H1 (cell line): ENCODE measurements around the gene TK2. TPM values are rescaled to one million over a fixed set of nuclear protein-coding genes. Genes with fewer than 3 reads are reported as not detected.

Source experiments
- CTCF ChIA-PET: fragments of 300-600 bp; sonication (Branson Sonifier 250); formaldehyde crosslinking; loops from one replicate; lab custom pipeline; 2021; ENCODE audit not compliant: partially characterized antibody; lab: Charles Lee
- POLR2A ChIA-PET: fragments of 300-600 bp; sonication (Branson Sonifier 250); formaldehyde crosslinking; loops from one replicate; lab custom pipeline; 2021; ENCODE audit warnings: inconsistent platforms; ENCODE audit not compliant: partially characterized antibody; lab: Charles Lee
- DNase-seq, 2 experiments: peaks; one replicate each; pipeline versions ENCODE4 v3.0.0 to v3.0.0-alpha.2; 2010 to 2022; ENCODE audit warnings: low spot score in 2 of 2, low read depth in 1 of 2, mixed read lengths in 1 of 2
- FAIRE-seq: peaks from 2 replicates; lab custom pipeline; 2011; peaks lifted over from hg19 to GRCh38; lab: Jason Lieb, UNC
- H2AFZ ChIP-seq: 2 replicates; pipeline ENCODE4 v1.8.1; 2012; ENCODE audit warnings: low read length, inconsistent platforms
- H2AK5ac ChIP-seq: 2 replicates; pipeline ENCODE4 v1.6.1; 2013; ENCODE audit warnings: low read depth, low read length
- H2BK120ac ChIP-seq: replicated peaks from 2 replicates; pipeline ENCODE3; 2013; ENCODE audit warnings: low read depth, low read length, inconsistent platforms
- H2BK12ac ChIP-seq: 2 replicates; pipeline ENCODE4 v1.6.1; 2013; ENCODE audit warnings: low read depth, low read length
- H2BK15ac ChIP-seq: 2 replicates; pipeline ENCODE4 v1.6.1; 2013; ENCODE audit warnings: low read length
- H2BK20ac ChIP-seq: 2 replicates; pipeline ENCODE4 v1.6.1; 2013; ENCODE audit warnings: low read length
- H2BK5ac ChIP-seq: 2 replicates; pipeline ENCODE4 v1.6.1; 2013; ENCODE audit warnings: low read depth, low read length
- H3K14ac ChIP-seq: 2 replicates; pipeline ENCODE4 v1.6.1; 2013; ENCODE audit warnings: inconsistent platforms; ENCODE audit not compliant: insufficient read length
- H3K18ac ChIP-seq: 2 replicates; pipeline ENCODE4 v1.6.1; 2013; ENCODE audit warnings: low read length; ENCODE audit errors: extremely low read depth
- H3K23ac ChIP-seq: 2 replicates; pipeline ENCODE4 v1.6.1; 2013; ENCODE audit warnings: inconsistent platforms; ENCODE audit not compliant: insufficient read length
- H3K23me2 ChIP-seq: 2 replicates; pipeline ENCODE4 v1.6.1; 2013; ENCODE audit warnings: low read depth, low read length
- H3K27ac ChIP-seq: 2 replicates; pipeline ENCODE4 v1.6.1; 2011; ENCODE audit warnings: low read depth, low read length, inconsistent platforms
- H3K27me3 ChIP-seq, 4 experiments: replicated peaks in 1 of 4; 1 replicate in 1 of 4; 2 replicates in 3 of 4; pipeline versions ENCODE4 v1.6.1 to v1.8.1; 2011 to 2013; ENCODE audit warnings: low read length in 3 of 4, mild to moderate bottlenecking in 3 of 4, inconsistent platforms in 2 of 4, mixed read lengths in 2 of 4, moderate library complexity in 1 of 4; ENCODE audit not compliant: control insufficient read depth in 3 of 4, insufficient read depth in 3 of 4; ENCODE audit errors: extremely low read depth in 1 of 4
- H3K36me3 ChIP-seq, 4 experiments: 2 replicates each; pipeline versions ENCODE4 v1.6.1 to v1.8.1; 2011 to 2013; ENCODE audit warnings: mild to moderate bottlenecking in 4 of 4, low read length in 3 of 4, moderate library complexity in 2 of 4, control low read depth in 1 of 4, inconsistent platforms in 1 of 4; ENCODE audit not compliant: insufficient read depth in 4 of 4, control insufficient read depth in 2 of 4
- H3K4ac ChIP-seq: replicated peaks from 2 replicates; pipeline ENCODE3; 2013; ENCODE audit warnings: low read length, low read depth, mixed read lengths, inconsistent platforms; ENCODE audit not compliant: insufficient read length
- H3K4me1 ChIP-seq, 4 experiments: replicated peaks in 1 of 4; 1 replicate in 1 of 4; 2 replicates in 3 of 4; pipeline versions ENCODE4 v1.6.1 to v1.8.1; 2011 to 2013; ENCODE audit warnings: low read length in 3 of 4, inconsistent platforms in 2 of 4, mixed read lengths in 1 of 4; ENCODE audit not compliant: insufficient read depth in 4 of 4, control insufficient read depth in 3 of 4
- H3K4me2 ChIP-seq, 2 experiments: 2 replicates each; pipeline versions ENCODE4 v1.6.1 to v1.8.1; 2011 to 2013; ENCODE audit warnings: low read depth in 2 of 2, low read length in 2 of 2, control low read depth in 1 of 2, inconsistent platforms in 1 of 2, mild to moderate bottlenecking in 1 of 2; ENCODE audit not compliant: insufficient read depth in 1 of 2
- H3K4me3 ChIP-seq, 4 experiments: fragments of 200-600, 300-600 bp in 1 of 4; sonication (generic), shearing (Covaris generic), sonication (Bioruptor Twin) in 1 of 4; 2 replicates each; pipeline versions ENCODE4 v1.5.1 to v1.8.1; 2011 to 2016; ENCODE audit warnings: low read length in 4 of 4, low read depth in 3 of 4, control low read depth in 2 of 4, inconsistent platforms in 2 of 4, mild to moderate bottlenecking in 2 of 4, mixed read lengths in 1 of 4, moderate library complexity in 1 of 4; ENCODE audit not compliant: insufficient read depth in 2 of 4; ENCODE audit errors: extremely low read depth in 1 of 4
- H3K56ac ChIP-seq: replicated peaks from 2 replicates; pipeline ENCODE3; 2013; ENCODE audit warnings: low read depth, mild to moderate bottlenecking, mixed read lengths, low read length, inconsistent platforms; ENCODE audit not compliant: insufficient read length
- H3K79me1 ChIP-seq: 2 replicates; pipeline ENCODE4 v1.6.1; 2013; ENCODE audit warnings: low read depth, low read length, control low read depth
- H3K79me2 ChIP-seq, 2 experiments: 2 replicates each; pipeline versions ENCODE4 v1.6.1 to v1.8.1; 2012 to 2013; ENCODE audit warnings: low read length in 2 of 2, mild to moderate bottlenecking in 2 of 2, inconsistent platforms in 1 of 2; ENCODE audit not compliant: insufficient read depth in 2 of 2, control insufficient read depth in 1 of 2
- H3K9ac ChIP-seq, 4 experiments: replicated peaks in 1 of 4; 1 replicate in 1 of 4; 2 replicates in 3 of 4; pipeline versions ENCODE4 v1.6.1 to v1.8.1; 2011 to 2013; ENCODE audit warnings: low read depth in 3 of 4, low read length in 3 of 4, control low read depth in 2 of 4, mild to moderate bottlenecking in 2 of 4, moderate library complexity in 2 of 4, inconsistent platforms in 1 of 4; ENCODE audit errors: extremely low read depth in 1 of 4
- H3K9me3 ChIP-seq, 2 experiments: 2 replicates each; pipeline versions ENCODE4 v1.6.1 to v1.8.1; 2012 to 2013; ENCODE audit warnings: mild to moderate bottlenecking in 2 of 2, moderate library complexity in 2 of 2, control low read depth in 1 of 2, inconsistent platforms in 1 of 2, low read depth in 1 of 2, low read length in 1 of 2, mixed read lengths in 1 of 2; ENCODE audit not compliant: insufficient read depth in 2 of 2
- H4K20me1 ChIP-seq, 2 experiments: replicated peaks in 1 of 2; 2 replicates each; pipeline versions ENCODE3 to v1.8.1; 2011 to 2013; ENCODE audit warnings: inconsistent platforms in 2 of 2, low read length in 2 of 2, mild to moderate bottlenecking in 1 of 2; ENCODE audit not compliant: insufficient read depth in 2 of 2, control insufficient read depth in 1 of 2
- H4K5ac ChIP-seq: 2 replicates; pipeline ENCODE4 v1.6.1; 2013; ENCODE audit warnings: low read length, low read depth, mixed read lengths, inconsistent platforms; ENCODE audit not compliant: insufficient read length
- H4K8ac ChIP-seq: 2 replicates; pipeline ENCODE4 v1.8.0; 2013; ENCODE audit warnings: mild to moderate bottlenecking, moderate library complexity, low read length, inconsistent platforms; ENCODE audit not compliant: insufficient read depth; ENCODE audit errors: extremely low read depth
- H4K91ac ChIP-seq: replicated peaks from 2 replicates; pipeline ENCODE3; 2013; ENCODE audit warnings: low read length, mixed read lengths, inconsistent platforms; ENCODE audit not compliant: insufficient read length
- ASH2L ChIP-seq: fragments of 200-600, 300-600 bp; sonication (generic); IDR thresholded peaks from one replicate; pipeline ENCODE4 v1.7.1; 2017; ENCODE audit warnings: low read length
- BCL11A ChIP-seq, 2 experiments: IDR thresholded peaks; one replicate each; pipeline ENCODE4 v1.6.1; 2011; ENCODE audit warnings: low read depth in 2 of 2, low read length in 2 of 2, mild to moderate bottlenecking in 2 of 2
- BRCA1 ChIP-seq: IDR thresholded peaks from 2 replicates; pipeline ENCODE4 v1.6.1; 2012; ENCODE audit warnings: low read depth, low read length, improper control_type of control experiment
- CBX5 ChIP-seq: fragments of 300-800, 300-1000 bp; sonication (generic); IDR thresholded peaks from 2 replicates; pipeline ENCODE4 v1.7.1; 2016; ENCODE audit warnings: antibody characterized with exemption, low read length, low read depth
- CTBP2 ChIP-seq: IDR thresholded peaks from 2 replicates; pipeline ENCODE4 v1.7.0; 2011; ENCODE audit warnings: borderline replicate concordance, mild to moderate bottlenecking, moderate library complexity, mixed read lengths, low read length; ENCODE audit not compliant: insufficient read depth, insufficient read length
- EZH2 ChIP-seq: fragments of 200-600 bp; sonication (generic); IDR thresholded peaks from 2 replicates; pipeline ENCODE4 v1.7.1; 2012; ENCODE audit warnings: low read depth, mild to moderate bottlenecking, moderate library complexity, low read length, inconsistent platforms; ENCODE audit not compliant: severe bottlenecking
- KDM4A ChIP-seq: IDR thresholded peaks from one replicate; pipeline ENCODE4 v1.7.1; 2012; ENCODE audit warnings: low read depth, mild to moderate bottlenecking, moderate library complexity, low read length, inconsistent platforms; ENCODE audit not compliant: severe bottlenecking
- RFX5 ChIP-seq: IDR thresholded peaks from 2 replicates; pipeline ENCODE4 v1.6.1; 2011; ENCODE audit warnings: low read depth, low read length, improper control_type of control experiment, borderline replicate concordance
- SP1 ChIP-seq: IDR thresholded peaks from 2 replicates; pipeline ENCODE4 v1.6.1; 2011; ENCODE audit warnings: low read depth, low read length
- SP4 ChIP-seq: IDR thresholded peaks from 2 replicates; pipeline ENCODE4 v1.6.1; 2012; ENCODE audit warnings: low read length, inconsistent platforms
- SUZ12 ChIP-seq: fragments of 200-600 bp; sonication (generic); IDR thresholded peaks from 2 replicates; pipeline ENCODE4 v1.6.1; 2012; ENCODE audit warnings: mild to moderate bottlenecking, inconsistent platforms, low read length, moderate library complexity, mixed read lengths
- ZNF274 ChIP-seq: IDR thresholded peaks from 2 replicates; pipeline ENCODE4 v1.7.0; 2012; ENCODE audit warnings: low read length, borderline replicate concordance; ENCODE audit errors: extremely low read depth
- WGBS, 2 experiments: shearing (Covaris generic) in 1 of 2; methylation state at CpG; one replicate each; pipeline versions ENCODE4 v1.1.6 to v1.1.7; 2013 to 2015; ENCODE audit warnings: low lambda C conversion rate in 2 of 2, mixed read lengths in 2 of 2, inconsistent platforms in 1 of 2, low coverage in 1 of 2, missing lambda C conversion rate in 1 of 2; ENCODE audit not compliant: insufficient replicate concordance in 2 of 2, insufficient coverage in 1 of 2, insufficient read length in 1 of 2; ENCODE audit errors: extremely low coverage in 1 of 2, missing lambda C conversion rate in 1 of 2; 5-methylcytosine and 5-hydroxymethylcytosine counted together
- polyA plus RNA-seq, 7 experiments: library from polyadenylated mRNA; depleted of rRNA in 3 of 7; stranded (reverse) in 5 of 7; unstranded in 2 of 7; fragments of >200 nt in 5 of 7; fragments of 200-250 nt in 2 of 7; gene quantifications; 1 replicate in 5 of 7; 2 replicates in 1 of 7; 4 replicates in 1 of 7; pipeline versions ENCODE4 v1.2.1 to v1.2.3, GENCODE V29; 2011 to 2013; ENCODE audit warnings: missing spikeins in 2 of 7, mixed read lengths in 2 of 7
- total RNA-seq: library from RNA; stranded (reverse); fragmentation: NEBNext Ultra II Directional; extraction: Animal tissue kit (Norgen Biotek cat#: 25700); gene quantifications from 2 replicates; pipeline ENCODE4 v1.2.1, GENCODE V29; 2021
- TF ChIP-seq, protein P1 (sequence below): IDR thresholded peaks from 2 replicates; pipeline ENCODE4 v1.6.1; 2012; ENCODE audit warnings: low read length, inconsistent platforms

TK2 gene
- total and polyA plus RNA-seq, 2 of the 8 experiments (the other 6 are each of a cell fraction or from before 2014, with no cell fraction given) = 2.7 to 3.6 TPM

DNA sequence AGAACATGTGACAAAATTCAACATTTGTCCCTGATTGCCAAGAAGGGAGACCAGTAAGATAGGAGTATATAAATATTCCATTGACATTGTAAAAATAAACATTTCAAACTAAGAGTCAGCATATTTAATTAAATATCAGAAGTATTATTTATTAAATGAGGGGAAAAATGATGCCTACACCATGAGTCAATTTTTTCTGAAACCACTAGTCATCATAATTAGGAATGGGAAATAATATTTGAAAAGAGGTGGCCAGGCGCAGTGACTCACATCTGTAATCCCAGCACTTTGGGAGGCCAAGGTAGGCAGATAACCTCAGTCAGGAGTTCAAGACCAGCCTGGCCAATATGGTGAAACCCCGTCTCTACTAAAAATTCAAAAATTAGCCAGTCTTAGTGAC is 18.4 kb upstream of the TK2 start:
- Histone ChIP-seq H3K56ac (no peak overlapping the region), H3K4me2 (no peak overlapping the region), H4K91ac (no peak overlapping the region), H4K8ac (no peak overlapping the region), H3K36me3 (peaks cover 0 to 5% (median 0%) of the 10 kb centered on the region in 4 experiments; a peak in 2 of 8 replicates), H3K4me3 (no peak overlapping the region), H3K27ac (no peak overlapping the region), H2BK20ac (no peak overlapping the region), H3K79me2 (no peaks in the 10 kb centered on the region), H2BK120ac (no peak overlapping the region), H2AFZ (no peak overlapping the region), H2BK15ac (no peak overlapping the region), H3K23ac (no peak overlapping the region), H3K18ac (no peak overlapping the region), H4K20me1 (peaks cover 0 to 2% of the 10 kb centered on the region in 2 experiments), H4K5ac (no peak overlapping the region), H2BK12ac (no peak overlapping the region), H3K14ac (no peak overlapping the region), H3K9me3 (no peaks in the 10 kb centered on the region), H3K79me1 (no peaks in the 10 kb centered on the region), H2AK5ac (no peak overlapping the region), H3K27me3 (no peaks in the 10 kb centered on the region), H3K4ac (no peak overlapping the region), H3K4me1 (no peaks in the 10 kb centered on the region), H3K9ac (no peak overlapping the region), H2BK5ac (no peak overlapping the region), H3K23me2 (no peaks in the 10 kb centered on the region)
- 94% methylated on average over 2 of the region's 2 CpGs; no CpG with 5 or more reads in 1 of the 2 experiments for WGBS, 2 experiments
- FAIRE-seq (no peak), DNase-seq (no peak)
- CTCF ChIA-PET = interaction anchor here (0.7 kb wide), 1 partner anchor 11 kb away, joined by 4 read pairs; the partner anchor contains the start of gene CMTM2
- POLR2A ChIA-PET = no interaction called here
- TF ChIP-seq CBX5 (no peak), SP1 (no peak), EZH2 (no peak), RFX5 (no peak), BRCA1 (no peak), BCL11A (IDR thresholded peaks at IDR 0.05; ENCODE audit: low read depth in 2 of 2, low read length in 2 of 2) (no peak), ASH2L (no peak), SP4 (no peak), SUZ12 (no peak), KDM4A (no peak), CTBP2 (no peak), ZNF274 (no peak)
- TF ChIP-seq, protein P1, sequence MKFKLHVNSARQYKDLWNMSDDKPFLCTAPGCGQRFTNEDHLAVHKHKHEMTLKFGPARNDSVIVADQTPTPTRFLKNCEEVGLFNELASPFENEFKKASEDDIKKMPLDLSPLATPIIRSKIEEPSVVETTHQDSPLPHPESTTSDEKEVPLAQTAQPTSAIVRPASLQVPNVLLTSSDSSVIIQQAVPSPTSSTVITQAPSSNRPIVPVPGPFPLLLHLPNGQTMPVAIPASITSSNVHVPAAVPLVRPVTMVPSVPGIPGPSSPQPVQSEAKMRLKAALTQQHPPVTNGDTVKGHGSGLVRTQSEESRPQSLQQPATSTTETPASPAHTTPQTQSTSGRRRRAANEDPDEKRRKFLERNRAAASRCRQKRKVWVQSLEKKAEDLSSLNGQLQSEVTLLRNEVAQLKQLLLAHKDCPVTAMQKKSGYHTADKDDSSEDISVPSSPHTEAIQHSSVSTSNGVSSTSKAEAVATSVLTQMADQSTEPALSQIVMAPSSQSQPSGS = no peak
